ENCODE measurements around the gene TACC2.

DNA sequence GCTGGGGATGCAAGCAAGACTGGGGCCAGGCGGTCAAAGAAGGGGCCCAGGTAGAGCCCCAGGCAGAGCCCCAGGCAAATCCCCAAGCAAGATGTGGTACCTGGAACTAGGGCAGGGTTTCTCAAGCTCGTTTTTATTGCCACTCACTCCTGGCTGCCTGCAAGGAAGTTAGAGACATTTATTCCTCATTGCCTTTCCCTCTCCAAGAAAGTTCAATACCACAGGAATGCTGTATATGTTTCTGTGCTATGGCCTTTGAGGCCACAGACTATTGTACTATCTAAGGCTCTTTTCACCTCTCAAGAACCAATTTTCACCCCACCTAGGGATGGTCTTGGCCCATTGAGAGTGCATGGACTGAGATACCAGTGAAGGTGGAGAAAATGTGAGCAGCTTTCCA is 71.3 kb downstream of the TACC2 start:
- TF ChIP-seq, protein P1, sequence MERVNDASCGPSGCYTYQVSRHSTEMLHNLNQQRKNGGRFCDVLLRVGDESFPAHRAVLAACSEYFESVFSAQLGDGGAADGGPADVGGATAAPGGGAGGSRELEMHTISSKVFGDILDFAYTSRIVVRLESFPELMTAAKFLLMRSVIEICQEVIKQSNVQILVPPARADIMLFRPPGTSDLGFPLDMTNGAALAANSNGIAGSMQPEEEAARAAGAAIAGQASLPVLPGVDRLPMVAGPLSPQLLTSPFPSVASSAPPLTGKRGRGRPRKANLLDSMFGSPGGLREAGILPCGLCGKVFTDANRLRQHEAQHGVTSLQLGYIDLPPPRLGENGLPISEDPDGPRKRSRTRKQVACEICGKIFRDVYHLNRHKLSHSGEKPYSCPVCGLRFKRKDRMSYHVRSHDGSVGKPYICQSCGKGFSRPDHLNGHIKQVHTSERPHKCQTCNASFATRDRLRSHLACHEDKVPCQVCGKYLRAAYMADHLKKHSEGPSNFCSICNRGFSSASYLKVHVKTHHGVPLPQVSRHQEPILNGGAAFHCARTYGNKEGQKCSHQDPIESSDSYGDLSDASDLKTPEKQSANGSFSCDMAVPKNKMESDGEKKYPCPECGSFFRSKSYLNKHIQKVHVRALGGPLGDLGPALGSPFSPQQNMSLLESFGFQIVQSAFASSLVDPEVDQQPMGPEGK (CRISPR knock-in tag; IDR thresholded peaks at IDR 0.05; ENCODE audit: borderline replicate concordance), result no peak
- TF ChIP-seq ZNF565 (CRISPR knock-in tag; conservative IDR thresholded peaks at IDR 0.05; ENCODE audit: low read depth), result no peak

Measured in SK-N-SH treated with all-trans-retinoic acid at 6 μM for 48 hours (cell line).